SW480 (cell line): ENCODE measurements around the gene VWA1.
"Not testable (repeated sequence)": the region's sequence is repeated elsewhere in the genome, so short reads cannot be mapped to it uniquely, and the experiment has no call there.

ENCODE experiments used
- DNase-seq: peaks from one replicate; pipeline ENCODE4 v3.0.0-alpha.2; 2016; ENCODE audit warnings: low spot score

Gene VWA1

DNA sequence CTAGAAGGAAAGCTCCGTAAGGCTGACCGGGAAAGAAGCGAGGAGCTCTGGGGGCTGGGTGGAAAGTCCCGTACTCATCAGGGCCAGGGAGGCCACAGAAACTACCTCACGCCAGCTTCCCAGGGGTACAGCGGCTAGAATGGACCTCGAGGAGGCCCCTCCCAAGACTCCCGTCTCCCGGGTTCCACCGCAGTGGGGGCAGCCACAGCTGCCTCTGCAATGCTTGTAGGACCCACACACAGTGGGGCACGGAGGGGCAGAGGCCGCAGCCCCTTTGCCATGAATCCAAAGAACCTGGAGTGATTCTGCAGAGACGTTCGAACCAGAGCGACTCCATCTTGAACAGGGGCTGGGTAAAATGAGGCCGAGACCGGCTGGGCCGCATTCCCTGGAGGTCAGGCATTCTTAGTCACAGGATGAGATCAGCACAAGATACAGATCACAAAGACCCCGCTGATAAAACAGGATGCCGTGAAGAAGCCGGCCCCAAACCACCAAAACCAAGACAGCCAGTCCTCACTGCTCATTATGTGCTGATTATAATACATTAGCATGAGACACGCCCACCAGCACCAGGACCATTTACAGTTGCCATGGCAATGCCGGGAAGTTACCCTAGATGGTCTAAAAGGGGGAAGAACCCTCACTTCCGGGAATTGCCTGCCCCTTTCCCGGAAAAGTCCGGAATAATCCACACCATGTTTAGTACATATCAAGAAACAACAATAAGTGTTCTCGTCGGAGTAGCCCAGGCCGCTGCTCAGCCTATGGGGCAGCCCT lies 12.8 kb upstream of the VWA1 start:
- no peak for DNase-seq

DNA sequence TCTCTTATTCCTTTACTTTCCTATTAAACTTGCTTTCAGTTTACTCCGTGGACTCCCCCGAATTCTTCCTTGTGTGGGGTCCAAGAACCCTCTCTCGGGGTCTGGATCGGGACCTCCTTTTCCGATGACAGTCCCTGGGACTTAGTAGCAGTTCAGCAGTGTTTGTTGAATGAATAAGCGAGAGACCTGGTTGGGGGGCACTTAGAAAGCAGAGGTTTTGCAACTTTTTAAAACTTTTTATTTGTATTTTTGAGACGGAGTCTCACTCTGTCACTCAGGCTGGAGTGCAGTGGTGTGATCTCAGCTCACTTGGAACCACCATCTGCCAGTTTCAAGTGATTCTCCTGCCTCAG lies 12.3 kb upstream of the VWA1 start:
- no peak for DNase-seq

DNA sequence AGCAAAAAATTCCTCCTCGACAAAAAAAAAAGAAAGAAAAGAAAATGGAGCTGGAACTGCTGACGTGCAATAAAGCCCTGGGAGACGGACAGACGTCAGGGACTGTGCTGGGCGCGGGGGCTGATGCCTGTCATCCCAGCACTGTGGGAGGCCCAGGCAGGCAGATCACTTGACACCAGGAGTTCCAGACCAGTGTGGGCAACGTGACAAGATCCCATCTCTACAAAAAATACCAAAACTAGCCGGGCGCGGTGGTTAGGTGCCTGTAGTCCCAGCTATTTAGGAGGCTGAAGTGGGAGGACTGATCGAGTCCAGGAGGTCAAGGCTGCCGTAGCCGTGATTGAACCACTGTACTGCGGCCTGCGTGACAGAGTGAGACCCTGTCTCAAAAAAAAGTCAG lies 10.8 kb upstream of the VWA1 start:
- DNase-seq = no peak

DNA sequence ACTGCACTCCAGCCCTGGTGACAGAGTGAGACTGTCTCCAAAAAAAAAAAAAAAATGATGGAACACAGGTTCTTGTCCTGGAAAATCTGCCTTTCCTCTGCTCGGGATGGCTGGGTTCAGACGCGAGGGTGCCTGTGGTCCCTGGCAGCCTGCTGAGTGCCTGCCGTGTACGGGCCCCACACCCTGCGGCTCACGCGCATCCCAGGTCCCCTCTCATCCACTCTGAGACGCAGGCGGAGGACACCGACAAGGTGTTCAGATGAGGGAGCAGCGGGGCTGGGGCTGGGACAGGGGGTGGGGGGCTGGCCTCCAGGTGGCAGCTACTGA lies 10.1 kb upstream of the VWA1 start:
- DNase-seq = no peak

DNA sequence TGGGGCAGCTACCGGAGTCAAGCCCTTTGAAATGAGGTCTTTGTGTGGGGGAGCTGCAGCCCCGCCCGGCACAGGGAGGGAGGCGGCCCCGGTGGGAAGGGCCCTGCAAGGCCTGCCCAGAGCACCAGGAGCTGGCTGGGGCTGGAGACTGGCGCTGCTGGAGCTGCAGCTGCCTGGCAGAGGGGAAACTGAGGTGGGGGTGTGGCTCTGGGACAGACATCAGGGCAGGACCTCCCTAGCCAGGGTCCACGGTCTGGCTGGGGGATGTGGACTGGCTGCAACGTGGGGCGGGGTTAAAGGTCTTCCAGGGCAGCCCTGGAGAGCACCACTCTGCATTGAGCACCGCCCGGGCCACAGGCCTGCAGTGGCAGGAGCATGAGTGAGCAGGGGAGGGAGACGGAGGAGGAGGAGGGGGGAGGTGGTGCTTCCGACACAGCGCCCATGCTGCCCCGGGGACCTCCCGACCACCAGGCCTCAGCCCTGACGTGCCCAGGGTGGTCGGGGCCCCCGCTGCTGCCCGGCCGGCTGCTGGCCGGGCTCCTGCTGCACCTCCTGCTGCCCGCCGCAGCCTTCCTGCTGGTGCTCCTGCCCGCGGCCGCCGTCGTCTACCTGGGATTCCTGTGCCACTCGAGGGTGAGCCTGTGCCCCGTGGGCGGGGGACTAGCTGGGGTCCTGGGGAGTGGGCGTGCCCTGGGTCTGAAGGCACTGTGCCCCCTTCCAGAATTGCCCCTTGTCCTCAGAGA lies 9.6 kb upstream of the VWA1 start:
- DNase-seq = no peak

DNA sequence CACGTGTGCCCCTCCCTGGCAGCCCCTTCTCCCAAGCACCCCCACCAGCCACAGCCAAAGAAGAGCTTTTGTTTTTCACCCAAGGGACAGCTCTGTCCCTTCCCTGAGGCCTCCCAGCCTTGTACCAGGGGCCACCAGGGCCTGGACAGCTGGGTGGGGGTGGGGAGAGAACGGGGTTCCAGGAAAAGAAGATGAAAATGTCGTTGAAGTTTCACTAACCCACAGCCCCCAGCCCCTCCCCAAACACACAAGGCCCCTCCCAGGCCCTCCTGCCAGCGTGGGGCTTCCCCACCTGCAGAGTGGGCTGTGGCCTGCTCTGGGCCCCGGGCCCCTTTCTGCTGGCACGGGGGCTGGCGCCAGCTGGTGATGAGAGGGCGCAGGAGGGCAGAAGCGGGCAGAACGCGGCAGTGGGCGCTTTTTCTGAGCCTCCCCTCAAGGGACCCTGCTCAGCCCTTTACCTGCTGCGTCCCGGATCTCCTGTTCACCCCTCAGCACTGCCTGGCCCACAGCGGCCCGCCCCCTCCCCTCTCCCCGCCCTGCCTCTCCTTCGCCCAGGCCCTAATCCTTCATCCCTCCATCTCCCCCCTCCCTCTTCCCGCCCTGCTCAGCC lies 8.9 kb upstream of the VWA1 start:
- DNase-seq = no peak

DNA sequence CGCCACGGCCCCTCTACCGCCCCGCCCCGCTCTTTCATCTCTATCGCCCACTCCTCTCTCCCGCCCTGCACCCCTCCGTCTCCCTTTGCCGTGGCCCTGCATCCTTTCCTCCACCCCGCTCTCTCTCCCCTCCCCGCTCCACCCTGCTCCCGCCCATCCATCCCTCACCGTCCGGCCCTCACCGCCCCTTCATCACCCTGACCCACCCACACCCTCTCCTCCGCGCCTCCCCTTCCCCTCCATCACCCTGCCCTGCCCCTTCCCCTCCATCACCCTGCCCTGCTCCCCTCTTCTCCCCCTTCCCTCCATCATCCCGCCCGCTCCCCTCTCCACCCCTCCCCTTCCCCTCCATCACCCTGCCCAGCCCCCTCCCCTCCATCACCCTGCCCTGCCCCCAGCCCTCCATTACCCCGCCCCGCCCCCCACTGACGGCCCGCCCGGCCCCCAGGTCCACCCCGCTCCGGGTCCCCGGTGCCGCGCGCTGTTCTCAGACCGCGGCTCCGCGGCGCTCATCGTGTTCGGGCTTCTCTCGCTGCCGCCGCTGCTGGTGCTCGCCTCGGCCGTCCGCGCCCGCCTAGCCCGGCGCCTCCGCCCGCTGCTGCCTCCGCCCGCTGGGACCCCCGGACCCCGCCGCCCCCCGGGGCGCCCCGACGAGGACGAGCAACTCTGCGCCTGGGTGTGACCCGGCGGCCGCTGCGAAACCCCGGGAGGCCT lies 8.2 kb upstream of the VWA1 start:
- no peak for DNase-seq

DNA sequence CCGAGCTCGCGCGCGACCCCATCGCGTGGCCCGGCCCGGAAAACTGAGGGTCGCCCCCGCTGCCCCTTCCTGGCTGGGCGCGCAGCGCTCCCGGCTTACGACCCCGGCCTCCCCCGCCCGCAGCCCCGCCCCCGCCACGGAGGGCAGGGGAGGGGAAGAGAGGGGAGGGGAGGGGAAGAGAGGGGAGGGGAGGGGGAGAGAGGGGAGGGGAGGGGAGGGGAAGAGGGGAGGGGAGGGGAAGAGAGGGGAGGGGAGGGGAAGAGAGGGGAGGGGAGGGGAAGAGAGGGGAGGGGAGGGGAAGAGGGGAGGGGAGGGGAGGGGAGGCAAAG lies 7.7 kb upstream of the VWA1 start:
- no peak for DNase-seq

DNA sequence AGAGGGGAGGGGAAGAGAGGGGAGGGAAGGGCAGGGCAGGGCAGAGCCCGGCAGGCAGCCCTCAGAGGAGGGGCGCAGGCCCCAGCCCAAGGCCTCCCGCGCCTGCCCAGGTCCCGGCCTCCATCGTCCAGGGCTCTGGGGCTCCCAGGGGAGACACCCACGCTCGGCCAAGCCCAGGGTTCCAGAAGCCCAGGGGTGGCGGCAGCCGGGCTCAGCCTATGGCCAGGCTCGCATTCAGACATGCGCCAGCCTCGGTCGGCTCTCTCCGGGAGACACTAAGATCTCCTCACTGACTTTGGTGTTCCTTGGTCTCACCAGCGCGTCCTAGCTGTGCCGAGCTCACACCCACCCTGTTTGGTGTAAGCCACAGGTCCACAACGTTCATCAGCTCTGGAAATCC lies 7.3 kb upstream of the VWA1 start:
- DNase-seq = no peak

DNA sequence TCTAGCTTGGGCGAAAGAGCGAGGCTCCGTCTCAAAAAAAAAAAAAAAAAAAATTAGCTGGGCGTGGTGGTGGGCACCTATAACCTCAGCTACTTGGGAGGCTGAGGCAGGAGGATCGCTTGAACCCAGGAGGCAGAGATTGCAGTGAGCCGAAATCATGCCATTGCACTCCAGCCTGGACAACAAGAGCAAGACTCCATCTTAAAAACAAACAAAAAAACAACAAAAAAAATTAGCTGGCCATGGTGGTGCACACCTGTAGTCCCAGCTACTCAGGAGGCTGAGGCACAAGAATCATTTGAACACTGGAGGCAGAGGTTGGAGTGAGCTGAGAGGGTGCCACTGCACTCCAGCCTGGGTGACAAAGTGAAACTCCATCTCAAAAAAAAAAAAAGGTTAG lies 6.5 kb upstream of the VWA1 start:
- DNase-seq = not testable (repeated sequence)

DNA sequence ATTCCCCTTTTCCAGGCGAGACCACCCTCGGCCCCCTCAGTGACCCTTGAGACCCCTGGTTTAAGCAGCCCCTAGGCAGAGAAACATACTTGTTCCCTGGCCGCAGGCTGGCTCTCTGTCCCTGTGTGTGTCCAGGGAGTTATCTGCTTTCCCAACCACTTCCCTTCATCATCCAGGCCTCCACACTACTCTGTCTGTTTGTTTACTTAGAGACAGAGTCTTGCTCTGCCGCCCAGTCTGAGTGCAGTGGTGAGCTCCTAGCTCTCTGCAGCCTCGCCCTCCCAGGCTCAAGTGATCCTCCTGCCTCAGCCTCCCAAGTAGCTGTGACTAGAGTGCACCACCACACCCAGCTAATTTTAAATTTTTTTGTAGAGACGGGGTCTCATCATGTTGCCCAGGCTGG lies 5.8 kb upstream of the VWA1 start:
- DNase-seq = no peak

DNA sequence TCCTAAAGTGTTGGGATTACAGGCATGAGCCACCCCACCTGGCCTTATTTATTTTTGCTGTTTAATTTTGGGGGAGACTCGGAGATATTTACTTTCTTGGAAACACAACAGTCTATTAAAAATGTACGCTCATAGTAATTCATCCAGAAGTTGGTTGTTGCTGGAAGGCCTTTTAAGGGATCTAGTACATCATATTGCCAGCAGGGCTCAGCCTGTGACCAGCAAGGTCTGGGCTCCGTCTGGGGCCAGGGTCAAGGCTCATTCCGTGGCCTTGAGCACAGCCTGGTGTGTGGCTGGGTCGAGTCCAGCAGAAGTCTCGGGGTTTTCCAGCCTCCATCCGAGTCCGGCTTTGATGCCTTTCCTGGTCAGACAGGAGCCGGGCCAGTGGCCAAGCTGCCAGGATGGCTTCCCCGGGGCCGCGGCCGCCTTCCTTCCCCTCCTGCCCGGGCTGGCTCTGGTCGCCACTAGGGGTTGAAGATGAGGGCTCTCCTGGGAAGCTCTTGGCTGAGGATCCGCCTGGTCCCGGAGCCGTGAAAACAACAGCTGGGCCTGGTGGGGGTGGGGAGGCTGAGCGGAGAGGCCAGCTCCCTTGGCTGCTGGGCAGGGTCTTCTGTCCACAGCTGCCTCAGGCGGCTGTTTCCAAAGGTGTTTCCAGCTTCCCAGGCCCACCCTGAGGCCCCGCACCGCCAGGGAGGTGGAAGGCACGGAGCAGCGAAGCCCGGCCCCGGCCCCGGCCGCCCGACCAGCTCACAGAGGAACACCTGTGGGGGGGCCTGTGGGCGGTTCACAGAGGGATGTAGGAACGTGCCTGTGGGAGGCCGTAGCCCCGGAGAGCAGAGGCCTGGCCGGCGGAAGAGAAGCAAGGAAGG lies 5.1 kb upstream of the VWA1 start:
- no peak for DNase-seq

DNA sequence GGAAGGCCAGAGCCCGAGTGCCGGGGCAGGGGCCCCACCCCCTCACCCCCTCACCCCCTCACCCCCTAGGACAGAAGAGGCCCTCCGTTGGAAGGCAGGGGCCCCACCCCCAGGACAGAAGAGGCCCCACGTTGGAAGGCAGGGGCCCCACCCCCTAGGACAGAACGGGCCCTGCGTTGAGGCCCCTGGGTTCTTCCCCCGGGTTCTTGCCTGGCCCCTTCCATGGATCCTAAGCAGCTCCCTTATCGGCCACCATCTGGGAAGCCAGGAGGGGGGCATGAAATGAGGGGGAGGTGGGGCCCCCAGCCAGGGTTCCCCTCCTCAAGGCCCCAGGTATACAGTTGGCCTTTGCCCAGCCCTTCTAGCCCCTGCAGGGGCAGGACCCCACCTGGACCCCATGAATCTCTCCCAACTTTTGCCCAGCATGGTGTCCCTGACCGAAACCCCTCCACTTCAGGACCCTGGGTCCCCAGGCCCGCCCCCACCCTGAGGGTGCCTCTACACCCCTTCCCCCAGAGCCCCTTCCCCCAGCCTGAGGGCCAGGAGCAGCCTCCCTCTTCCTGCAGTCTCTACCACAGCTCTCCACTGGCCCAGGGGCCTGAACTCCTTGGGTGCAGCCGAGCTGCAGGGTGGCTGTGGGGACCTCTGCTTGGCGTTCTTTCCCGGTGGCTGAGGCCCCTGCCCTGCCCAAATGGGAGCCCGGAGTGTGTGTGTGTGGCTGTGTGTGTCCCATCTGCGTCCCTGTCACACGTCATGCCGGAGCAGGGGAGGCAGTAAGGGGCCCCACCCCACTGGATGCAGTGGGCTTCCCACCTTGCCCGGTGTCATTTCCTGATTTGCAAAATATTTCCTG lies 4.3 kb upstream of the VWA1 start:
- no peak for DNase-seq

DNA sequence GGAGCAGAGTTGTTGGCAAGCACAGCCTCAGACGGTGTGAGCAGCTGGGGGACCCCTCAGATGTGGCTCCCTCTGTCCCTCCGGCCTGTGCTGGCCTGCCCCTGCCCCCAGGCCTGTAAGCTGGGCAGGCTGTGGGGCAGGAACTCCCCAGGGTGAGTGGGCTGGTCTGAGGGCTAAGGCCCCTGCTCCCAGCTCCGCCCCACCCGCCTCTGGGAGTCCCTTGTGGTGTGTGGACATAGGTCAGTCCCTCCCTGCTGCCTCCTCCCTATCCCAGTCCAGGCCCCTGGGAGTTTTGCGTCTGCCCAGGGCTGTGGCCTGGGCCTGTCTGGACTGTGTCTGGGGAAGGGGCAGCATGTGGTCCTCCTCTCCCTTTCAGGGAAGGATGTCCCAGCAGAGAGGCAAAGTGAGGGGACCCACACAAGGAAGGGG lies 3.6 kb upstream of the VWA1 start:
- no peak for DNase-seq

DNA sequence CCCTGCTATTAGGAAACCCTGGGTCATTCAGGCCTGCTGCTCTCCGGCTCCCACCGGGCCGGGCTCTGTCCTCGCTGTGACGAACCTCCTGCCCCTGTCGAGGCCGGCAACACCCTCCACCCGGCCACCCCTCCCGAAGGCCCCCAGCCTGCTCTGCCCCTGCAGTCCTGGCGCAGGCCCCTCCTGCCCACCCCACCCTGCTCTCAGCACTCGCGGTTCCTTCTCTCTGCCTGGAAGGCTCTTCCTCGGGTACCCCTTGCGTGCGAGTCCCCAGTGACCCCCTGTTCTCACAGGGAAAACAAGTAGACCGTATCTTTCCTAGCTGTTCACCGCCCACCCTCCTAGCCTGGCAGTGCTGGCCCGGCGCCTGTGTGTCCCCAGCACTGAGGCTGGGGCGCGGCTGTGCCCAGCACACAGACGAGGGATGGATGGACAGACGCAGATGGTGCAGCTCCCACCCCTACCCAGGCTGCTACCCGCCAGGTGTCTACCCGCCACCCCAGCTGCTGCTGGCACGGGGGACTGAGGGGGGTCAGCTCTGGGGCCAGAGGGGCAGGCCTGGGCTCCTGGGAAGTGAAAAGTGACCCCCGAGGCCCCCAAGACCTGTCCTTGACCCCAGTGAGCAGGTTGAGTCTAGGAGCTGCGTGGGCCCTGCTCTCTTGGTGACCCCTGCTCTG lies 3.1 kb upstream of the VWA1 start:
- no peak for DNase-seq

DNA sequence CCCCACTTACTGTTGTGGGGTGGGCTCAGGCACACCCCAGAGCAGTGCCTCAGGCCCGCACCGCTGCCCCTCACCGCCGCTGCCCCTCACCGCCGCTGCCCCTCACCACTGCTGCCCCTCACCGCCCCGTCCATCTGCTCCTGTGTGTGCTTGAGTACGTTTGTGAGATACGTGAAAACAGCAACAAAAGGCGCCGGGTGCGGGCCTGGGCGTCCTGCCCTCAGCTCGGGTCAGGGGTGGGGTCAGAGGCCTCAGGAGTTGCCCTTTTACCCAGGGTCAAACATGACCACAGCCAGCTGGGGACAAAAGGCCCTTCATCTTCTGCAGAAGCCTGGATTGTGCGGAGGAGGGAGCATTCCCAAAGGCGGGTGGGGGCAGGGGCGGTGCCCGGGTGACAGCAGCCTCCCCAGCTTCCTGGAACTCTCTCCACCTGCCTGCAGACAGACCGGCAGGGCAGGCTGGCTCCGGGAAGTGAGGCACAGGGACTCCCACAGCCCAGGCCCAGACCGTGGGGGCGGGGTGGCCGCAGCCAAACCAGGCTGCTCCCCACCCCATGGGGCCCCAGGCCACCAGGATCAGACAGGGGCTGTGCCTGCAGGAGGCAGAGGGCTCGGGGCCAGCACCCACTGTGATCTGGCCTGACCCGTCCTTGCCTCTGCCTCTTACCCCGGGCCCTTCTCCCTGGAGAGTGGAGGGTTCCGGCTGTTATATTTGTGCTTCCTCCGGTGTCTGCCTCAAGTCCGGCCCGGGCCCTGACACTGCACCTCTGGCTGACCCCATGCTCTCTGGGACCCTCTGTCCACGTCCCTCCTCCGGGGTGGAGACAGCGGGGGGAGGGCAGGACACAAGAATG lies 2.3 kb upstream of the VWA1 start:
- peak; percentile 83 for DNase-seq

DNA sequence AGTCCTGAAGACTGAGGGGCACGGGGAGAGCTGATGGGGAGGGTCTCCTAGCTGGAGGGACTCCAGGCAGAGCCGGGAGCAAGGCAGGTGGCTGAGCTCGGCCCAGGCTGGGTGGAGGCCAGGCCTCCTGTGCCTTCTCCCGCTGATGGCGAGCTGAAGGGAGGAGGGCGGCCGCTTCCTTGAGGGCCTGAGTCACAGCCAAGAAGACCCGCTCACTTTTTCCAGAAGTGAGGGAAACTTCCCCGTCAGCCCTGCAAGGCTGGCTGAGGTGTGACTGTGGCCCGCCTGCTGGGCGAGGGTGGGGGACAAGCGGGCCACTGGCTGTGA lies 1.7 kb upstream of the VWA1 start:
- DNase-seq = no peak

DNA sequence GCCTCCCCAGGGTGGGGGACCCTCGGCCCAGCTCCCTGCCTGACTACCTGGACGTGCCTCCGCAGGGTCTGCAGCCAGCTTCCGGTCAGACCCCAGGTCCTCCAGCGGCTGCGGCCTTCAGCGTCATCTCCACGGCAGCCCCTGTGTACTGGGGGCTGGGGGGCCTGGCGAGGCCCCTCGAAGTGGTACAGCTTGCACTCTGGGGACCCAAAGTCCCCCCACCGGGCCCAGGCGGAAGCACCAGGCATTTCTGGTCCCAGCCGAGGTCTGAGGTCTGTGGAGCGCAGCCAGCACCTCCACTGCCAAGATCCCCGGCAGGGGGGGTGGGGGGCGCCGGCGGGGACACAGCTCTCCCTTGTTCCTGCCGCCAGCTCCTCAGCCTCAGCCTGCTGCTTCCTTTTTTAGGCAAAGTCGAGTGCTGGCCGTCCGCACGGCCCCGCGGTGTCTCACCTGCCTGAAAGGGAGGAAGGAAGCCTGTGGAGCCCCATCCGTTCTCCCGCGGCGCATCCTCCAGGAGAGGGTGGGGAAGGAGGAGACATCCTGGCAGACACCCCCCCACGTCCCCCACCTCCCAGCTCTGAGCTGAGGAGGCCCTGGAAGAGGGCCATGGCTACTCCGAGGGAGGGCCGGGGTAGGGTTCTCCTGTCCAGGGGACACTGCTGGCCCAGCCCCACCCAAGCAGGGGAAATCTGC lies 1.2 kb upstream of the VWA1 start:
- no peak for DNase-seq

DNA sequence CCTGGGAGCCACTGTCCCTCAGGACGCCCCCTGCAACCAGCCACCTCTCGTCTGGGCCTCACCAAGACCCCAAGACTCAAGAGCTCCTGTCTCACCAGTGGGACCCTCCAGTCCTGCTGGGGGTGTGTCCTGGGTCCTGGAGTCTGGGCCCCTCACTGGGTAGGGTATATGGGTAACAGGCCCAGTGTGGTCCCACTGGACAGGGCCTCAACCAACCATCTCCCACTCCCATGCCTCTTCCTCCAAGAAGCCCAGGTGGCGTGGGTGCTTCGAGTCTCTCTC lies 725 bp upstream of the VWA1 start:
- DNase-seq = no peak
